ENCODE results near the gene DYNC1I1. TPM values are rescaled to one million over a fixed set of nuclear protein-coding genes. Genes with fewer than 3 reads are reported as not detected.

The DYNC1I1 gene
- total RNA-seq, 1 donor from 2014 or later, result 4.4 TPM

DNA sequence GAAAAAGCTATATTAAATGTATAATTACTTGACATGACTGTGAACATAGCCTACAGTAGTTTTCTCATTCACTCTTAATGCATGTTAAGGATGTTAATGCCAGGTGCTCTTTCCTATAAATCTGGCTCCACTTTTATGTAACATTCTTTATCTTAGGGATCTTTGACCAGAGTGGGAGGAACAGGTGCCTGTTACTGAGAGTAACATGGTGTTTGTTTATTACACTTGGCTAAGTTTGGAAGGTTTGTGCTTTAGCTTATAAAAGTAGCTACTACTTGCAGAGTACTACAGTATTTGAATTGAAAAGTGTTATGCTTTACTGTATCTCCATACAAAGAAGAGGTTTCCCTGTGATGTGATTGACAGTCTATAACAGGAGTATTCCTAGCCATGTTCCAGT is 183.4 kb downstream of the DYNC1I1 start:
- peaks cover 24% of the 10 kb centered on the region for H3K27me3 Mint-ChIP-seq (ENCODE audit: low read depth)
- H3K9me3 Mint-ChIP-seq, result no peaks in the 10 kb centered on the region
- no peak overlapping the region for H3K27ac Mint-ChIP-seq
- no peaks in the 10 kb centered on the region for H3K36me3 Mint-ChIP-seq
- TF ChIP-seq, protein P1, sequence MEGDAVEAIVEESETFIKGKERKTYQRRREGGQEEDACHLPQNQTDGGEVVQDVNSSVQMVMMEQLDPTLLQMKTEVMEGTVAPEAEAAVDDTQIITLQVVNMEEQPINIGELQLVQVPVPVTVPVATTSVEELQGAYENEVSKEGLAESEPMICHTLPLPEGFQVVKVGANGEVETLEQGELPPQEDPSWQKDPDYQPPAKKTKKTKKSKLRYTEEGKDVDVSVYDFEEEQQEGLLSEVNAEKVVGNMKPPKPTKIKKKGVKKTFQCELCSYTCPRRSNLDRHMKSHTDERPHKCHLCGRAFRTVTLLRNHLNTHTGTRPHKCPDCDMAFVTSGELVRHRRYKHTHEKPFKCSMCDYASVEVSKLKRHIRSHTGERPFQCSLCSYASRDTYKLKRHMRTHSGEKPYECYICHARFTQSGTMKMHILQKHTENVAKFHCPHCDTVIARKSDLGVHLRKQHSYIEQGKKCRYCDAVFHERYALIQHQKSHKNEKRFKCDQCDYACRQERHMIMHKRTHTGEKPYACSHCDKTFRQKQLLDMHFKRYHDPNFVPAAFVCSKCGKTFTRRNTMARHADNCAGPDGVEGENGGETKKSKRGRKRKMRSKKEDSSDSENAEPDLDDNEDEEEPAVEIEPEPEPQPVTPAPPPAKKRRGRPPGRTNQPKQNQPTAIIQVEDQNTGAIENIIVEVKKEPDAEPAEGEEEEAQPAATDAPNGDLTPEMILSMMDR (IDR thresholded peaks at IDR 0.05; ENCODE audit: unreplicated experiment), result no peak
- no peak for DNase-seq (ENCODE audit: low spot score in 2 of 2, unreplicated experiment in 2 of 2)
- H3K4me3 Mint-ChIP-seq, result no peak overlapping the region
- peaks cover 3% of the 10 kb centered on the region for H3K4me1 Mint-ChIP-seq

DNA sequence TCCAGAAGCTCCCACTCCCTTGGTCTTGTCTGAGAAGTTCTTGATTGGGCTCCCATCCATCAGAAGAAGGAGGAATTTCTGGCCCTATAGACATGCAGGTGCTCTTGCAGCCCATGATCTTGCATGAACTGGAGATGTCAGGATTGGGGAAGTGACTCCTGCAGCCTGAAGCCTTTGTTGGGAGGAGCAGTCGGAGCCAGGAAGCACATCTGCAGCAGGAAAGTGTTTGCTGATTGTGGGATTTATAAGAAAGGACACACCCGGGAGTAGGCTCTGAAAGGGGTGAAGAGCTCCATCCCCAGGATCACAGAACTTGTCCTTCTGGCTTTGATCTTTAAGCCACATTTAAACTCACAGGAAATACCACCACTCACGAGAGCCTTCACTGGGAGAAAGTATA is 185.2 kb downstream of the DYNC1I1 start:
- H3K4me3 Mint-ChIP-seq, result no peak overlapping the region
- H3K27me3 Mint-ChIP-seq (ENCODE audit: low read depth), result peaks cover 19% of the 10 kb centered on the region
- H3K9me3 Mint-ChIP-seq, result no peaks in the 10 kb centered on the region
- TF ChIP-seq, protein P1 (IDR thresholded peaks at IDR 0.05; ENCODE audit: unreplicated experiment), result no peak
- H3K27ac Mint-ChIP-seq, result no peak overlapping the region
- no peaks in the 10 kb centered on the region for H3K4me1 Mint-ChIP-seq
- H3K36me3 Mint-ChIP-seq, result no peaks in the 10 kb centered on the region
- no peak for DNase-seq (ENCODE audit: low spot score in 2 of 2, unreplicated experiment in 2 of 2)

DNA sequence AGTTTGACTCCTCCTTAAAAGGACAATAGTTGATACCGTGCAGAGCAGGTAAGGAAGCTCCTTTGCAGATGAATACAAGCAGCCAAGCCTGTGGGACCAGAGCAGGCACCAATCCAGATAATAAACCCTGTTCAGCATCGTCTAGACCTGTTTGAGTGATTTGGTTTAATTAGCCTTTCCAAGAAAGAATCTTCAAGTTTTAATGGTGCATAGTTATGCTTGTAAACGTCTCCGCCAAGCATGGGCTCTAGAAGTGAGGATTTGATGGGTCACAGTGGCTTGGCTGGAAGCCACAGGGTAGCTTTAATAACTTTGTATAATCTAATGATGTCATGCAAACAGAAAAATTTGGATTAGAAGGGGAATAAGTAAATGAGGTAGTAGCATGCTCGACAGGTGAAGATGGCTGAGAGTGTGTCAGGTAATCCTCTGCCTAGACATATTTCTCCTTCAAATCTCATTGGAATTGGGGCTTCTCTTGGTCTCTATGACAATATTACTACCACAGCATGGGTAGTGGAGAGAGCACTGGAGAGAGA is 188.4 kb downstream of the DYNC1I1 start:
- no peaks in the 10 kb centered on the region for H3K4me1 Mint-ChIP-seq

DNA sequence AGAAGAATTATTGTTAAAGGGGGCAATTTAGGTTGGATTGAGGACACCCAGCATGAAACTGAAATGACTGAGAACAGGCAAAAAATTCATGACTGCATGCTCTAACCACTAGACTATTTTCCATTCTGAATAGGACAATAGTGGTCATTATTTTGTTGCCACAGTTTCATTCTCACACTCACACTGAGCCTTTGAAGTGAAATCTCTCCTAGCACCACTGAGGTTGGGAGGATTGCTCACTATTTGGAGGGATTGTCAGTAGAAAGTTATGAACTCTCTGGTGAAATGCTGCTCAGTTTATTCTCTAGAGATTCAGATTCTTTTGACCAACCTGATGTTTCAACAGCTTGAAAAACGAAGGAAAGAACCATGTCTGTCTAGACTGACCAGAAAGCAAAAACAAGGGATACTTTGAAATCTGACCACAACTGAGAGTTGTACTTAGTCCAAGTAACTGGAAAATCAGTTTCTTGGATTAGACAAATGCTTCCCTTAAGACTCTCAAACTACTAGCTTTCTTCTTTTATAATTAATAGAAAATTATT is 191.2 kb downstream of the DYNC1I1 start:
- H3K9me3 Mint-ChIP-seq, result peaks cover 10% of the 10 kb centered on the region
- no peaks in the 10 kb centered on the region for H3K4me1 Mint-ChIP-seq
- no peak for DNase-seq (ENCODE audit: low spot score in 2 of 2, unreplicated experiment in 2 of 2)
- H3K27me3 Mint-ChIP-seq (ENCODE audit: low read depth), result peaks cover 15% of the 10 kb centered on the region
- H3K36me3 Mint-ChIP-seq, result no peaks in the 10 kb centered on the region
- no peak overlapping the region for H3K27ac Mint-ChIP-seq
- TF ChIP-seq, protein P1 (IDR thresholded peaks at IDR 0.05; ENCODE audit: unreplicated experiment), result no peak
- no peak overlapping the region for H3K4me3 Mint-ChIP-seq

More for the DNA sequence above, 188.4 kb downstream of the DYNC1I1 start:
- Mint-ChIP-seq H3K27ac (no peak overlapping the region), H3K27me3 (ENCODE audit: low read depth) (peaks cover 23% of the 10 kb centered on the region), H3K9me3 (peaks cover 10% of the 10 kb centered on the region), H3K36me3 (no peaks in the 10 kb centered on the region), H3K4me3 (no peak overlapping the region)
- DNase-seq (ENCODE audit: low spot score in 2 of 2, unreplicated experiment in 2 of 2), result no peak
- TF ChIP-seq, protein P1 (IDR thresholded peaks at IDR 0.05; ENCODE audit: unreplicated experiment), result no peak

DNA sequence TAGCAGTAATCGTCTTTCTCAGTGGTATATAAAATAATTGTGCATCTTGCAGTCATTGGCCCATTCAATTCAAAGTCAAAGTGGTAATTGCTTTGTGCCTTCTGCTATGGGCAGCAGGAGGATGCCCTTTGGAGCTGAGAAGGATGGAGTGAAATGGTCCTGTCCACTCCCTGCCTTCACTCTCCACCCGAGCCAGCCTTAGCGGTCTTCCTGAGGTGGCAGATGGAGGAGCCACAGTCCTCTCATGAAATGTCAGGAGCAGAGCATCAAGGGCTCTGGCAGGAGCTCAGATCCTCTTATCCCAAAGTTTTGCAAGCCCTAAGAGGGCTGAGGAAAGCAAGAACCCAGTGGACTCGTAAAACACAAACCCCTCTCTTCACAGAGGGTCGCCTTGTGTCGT is 199.4 kb downstream of the DYNC1I1 start:
- no peaks in the 10 kb centered on the region for H3K9me3 Mint-ChIP-seq
- H3K27ac Mint-ChIP-seq, result no peak overlapping the region
- no peak for DNase-seq (ENCODE audit: low spot score in 2 of 2, unreplicated experiment in 2 of 2)
- peaks cover 14% of the 10 kb centered on the region for H3K27me3 Mint-ChIP-seq (ENCODE audit: low read depth)
- TF ChIP-seq, protein P1 (IDR thresholded peaks at IDR 0.05; ENCODE audit: unreplicated experiment), result no peak
- peaks cover 9% of the 10 kb centered on the region for H3K4me1 Mint-ChIP-seq
- no peak overlapping the region for H3K4me3 Mint-ChIP-seq
- H3K36me3 Mint-ChIP-seq, result no peaks in the 10 kb centered on the region

All from mesothelial cell of epicardium (in vitro differentiated cells).